HG03521 (cell line): ENCODE measurements around the gene OXA1L.
"Not testable (repeated sequence)": the region's sequence is repeated elsewhere in the genome, so short reads cannot be mapped to it uniquely, and the experiment has no call there.

Experiments used
- ATAC-seq: cut with Tn5 transposase; IDR thresholded peaks from one replicate; pipeline ENCODE4 v1.9.1; 2021; ENCODE audit warnings: mild to moderate bottlenecking, moderate library complexity; ENCODE audit not compliant: unreplicated experiment

Gene OXA1L

GRCh38 chr14:22797017-22797917, 30.8 kb downstream of the OXA1L start:
- no peak for ATAC-seq

- no peak for ATAC-seq
Observed at GRCh38 chr14:22798528-22798927, 32.0 kb downstream of the OXA1L start.

- ATAC-seq, result no peak
Observed at GRCh38 chr14:22800346-22800745, 33.9 kb downstream of the OXA1L start.

- ATAC-seq, result no peak
Observed at GRCh38 chr14:22801716-22802115, 35.2 kb downstream of the OXA1L start.

GRCh38 chr14:22802860-22803686, 36.6 kb downstream of the OXA1L start:
- ATAC-seq, result no peak

- no peak for ATAC-seq
Observed at GRCh38 chr14:22803687-22803974, 37.1 kb downstream of the OXA1L start.

GRCh38 chr14:22805235-22805634, 38.7 kb downstream of the OXA1L start:
- ATAC-seq, result not testable (repeated sequence)

- ATAC-seq, result no peak
Observed at GRCh38 chr14:22807432-22808087, 41.1 kb downstream of the OXA1L start.

GRCh38 chr14:22808388-22809209, 42.1 kb downstream of the OXA1L start:
- no peak for ATAC-seq

GRCh38 chr14:22811722-22812121, 45.2 kb downstream of the OXA1L start:
- no peak for ATAC-seq

GRCh38 chr14:22812744-22813143, 46.3 kb downstream of the OXA1L start:
- ATAC-seq, result no peak

GRCh38 chr14:22813145-22813544, 46.7 kb downstream of the OXA1L start:
- ATAC-seq, result no peak

- ATAC-seq, result no peak
Observed at GRCh38 chr14:22814373-22814772, 47.9 kb downstream of the OXA1L start.

- no peak for ATAC-seq
Observed at GRCh38 chr14:22814941-22815713, 48.6 kb downstream of the OXA1L start, which contains the start of gene SLC7A7. Gene SLC7A7, minus strand, starts transcription at chr14:22815435. Its CDS starts 2,037 bp downstream, at chr14:22813398.

- no peak for ATAC-seq
Observed at GRCh38 chr14:22819151-22819988, 52.9 kb downstream of the OXA1L start.

GRCh38 chr14:22820731-22821130, 54.2 kb downstream of the OXA1L start:
- ATAC-seq, result no peak

- no peak for ATAC-seq
Observed at GRCh38 chr14:22821193-22822015, 54.9 kb downstream of the OXA1L start.

- ATAC-seq, result no peak
Observed at GRCh38 chr14:22822016-22822570, 55.6 kb downstream of the OXA1L start.
